GM23338 (cell line): ENCODE results near the gene ABCC3.
"Not testable (repeated sequence)": the region's sequence is repeated elsewhere in the genome, so short reads cannot be mapped to it uniquely, and the experiment has no call there.

Experiments used
- CREB1 ChIP-seq: fragments of 250-450 bp; sonication (Bioruptor Pico); IDR thresholded peaks from 2 replicates; pipeline ENCODE4 v1.5.0; 2020; ENCODE audit warnings: low read depth, mild to moderate bottlenecking, moderate library complexity
- EZH2 ChIP-seq: fragments of 200-600 bp; sonication (generic); IDR thresholded peaks from one replicate; pipeline ENCODE4 v1.8.0; 2017; ENCODE audit warnings: antibody characterized with exemption, mild to moderate bottlenecking, low read depth; ENCODE audit not compliant: unreplicated experiment
- EZH2phosphoT487 ChIP-seq: fragments of 200-600 bp; sonication (generic); IDR thresholded peaks from one replicate; pipeline ENCODE4 v1.8.1; 2018; ENCODE audit warnings: antibody characterized with exemption; ENCODE audit not compliant: unreplicated experiment
- JUNB ChIP-seq: IDR thresholded peaks from one replicate; pipeline ENCODE4 v1.6.1; 2016; ENCODE audit warnings: antibody characterized with exemption; ENCODE audit not compliant: unreplicated experiment
- POLR2AphosphoS5 ChIP-seq: IDR thresholded peaks from 2 replicates; pipeline ENCODE4 v1.6.1; 2016; ENCODE audit warnings: antibody characterized with exemption, low read depth
- TF ChIP-seq, protein P1 (sequence below), 2 experiments: fragments of 200-600 bp in 1 of 2; sonication (generic) in 1 of 2; conservative IDR thresholded peaks; 2 replicates each; pipeline versions ENCODE4 v1.5.1 to v1.6.1; 2016 to 2017; ENCODE audit warnings: antibody characterized with exemption in 2 of 2, low read depth in 2 of 2, mild to moderate bottlenecking in 2 of 2, moderate library complexity in 1 of 2
- TF ChIP-seq, protein P2 (sequence below): IDR thresholded peaks from one replicate; pipeline ENCODE4 v1.6.1; 2018; ENCODE audit warnings: antibody characterized with exemption; ENCODE audit not compliant: unreplicated experiment
- TF ChIP-seq, protein P3 (sequence below): IDR thresholded peaks from 2 replicates; pipeline ENCODE4 v1.6.1; 2016; ENCODE audit warnings: antibody characterized with exemption

DNA sequence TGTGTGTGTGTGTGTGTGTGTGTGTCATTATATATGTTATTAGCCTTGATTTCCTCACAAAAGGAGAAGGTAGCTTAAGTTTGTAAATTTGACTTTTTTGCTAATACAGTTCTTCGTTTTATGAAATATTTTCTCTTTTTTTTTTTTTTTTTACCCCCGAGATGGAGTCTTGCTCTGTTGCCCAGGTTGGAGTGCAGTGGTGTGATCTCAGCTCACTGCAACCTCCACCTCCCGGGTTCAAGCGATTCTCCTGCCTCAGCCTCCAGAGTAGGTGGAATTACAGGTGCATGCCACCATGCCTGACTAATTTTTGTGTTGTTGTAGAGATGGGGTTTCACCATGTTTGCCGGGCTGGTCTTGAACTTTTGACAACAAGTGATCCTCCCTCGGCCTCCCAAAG is 89.9 kb downstream of the ABCC3 start:
- TF ChIP-seq, protein P1, sequence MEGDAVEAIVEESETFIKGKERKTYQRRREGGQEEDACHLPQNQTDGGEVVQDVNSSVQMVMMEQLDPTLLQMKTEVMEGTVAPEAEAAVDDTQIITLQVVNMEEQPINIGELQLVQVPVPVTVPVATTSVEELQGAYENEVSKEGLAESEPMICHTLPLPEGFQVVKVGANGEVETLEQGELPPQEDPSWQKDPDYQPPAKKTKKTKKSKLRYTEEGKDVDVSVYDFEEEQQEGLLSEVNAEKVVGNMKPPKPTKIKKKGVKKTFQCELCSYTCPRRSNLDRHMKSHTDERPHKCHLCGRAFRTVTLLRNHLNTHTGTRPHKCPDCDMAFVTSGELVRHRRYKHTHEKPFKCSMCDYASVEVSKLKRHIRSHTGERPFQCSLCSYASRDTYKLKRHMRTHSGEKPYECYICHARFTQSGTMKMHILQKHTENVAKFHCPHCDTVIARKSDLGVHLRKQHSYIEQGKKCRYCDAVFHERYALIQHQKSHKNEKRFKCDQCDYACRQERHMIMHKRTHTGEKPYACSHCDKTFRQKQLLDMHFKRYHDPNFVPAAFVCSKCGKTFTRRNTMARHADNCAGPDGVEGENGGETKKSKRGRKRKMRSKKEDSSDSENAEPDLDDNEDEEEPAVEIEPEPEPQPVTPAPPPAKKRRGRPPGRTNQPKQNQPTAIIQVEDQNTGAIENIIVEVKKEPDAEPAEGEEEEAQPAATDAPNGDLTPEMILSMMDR (conservative IDR thresholded peaks at IDR 0.05; ENCODE audit: low read depth in 2 of 2) = not testable (repeated sequence)
- not testable (repeated sequence) for TF ChIP-seq JUNB, EZH2phosphoT487, POLR2AphosphoS5, EZH2, CREB1
- TF ChIP-seq, protein P2, sequence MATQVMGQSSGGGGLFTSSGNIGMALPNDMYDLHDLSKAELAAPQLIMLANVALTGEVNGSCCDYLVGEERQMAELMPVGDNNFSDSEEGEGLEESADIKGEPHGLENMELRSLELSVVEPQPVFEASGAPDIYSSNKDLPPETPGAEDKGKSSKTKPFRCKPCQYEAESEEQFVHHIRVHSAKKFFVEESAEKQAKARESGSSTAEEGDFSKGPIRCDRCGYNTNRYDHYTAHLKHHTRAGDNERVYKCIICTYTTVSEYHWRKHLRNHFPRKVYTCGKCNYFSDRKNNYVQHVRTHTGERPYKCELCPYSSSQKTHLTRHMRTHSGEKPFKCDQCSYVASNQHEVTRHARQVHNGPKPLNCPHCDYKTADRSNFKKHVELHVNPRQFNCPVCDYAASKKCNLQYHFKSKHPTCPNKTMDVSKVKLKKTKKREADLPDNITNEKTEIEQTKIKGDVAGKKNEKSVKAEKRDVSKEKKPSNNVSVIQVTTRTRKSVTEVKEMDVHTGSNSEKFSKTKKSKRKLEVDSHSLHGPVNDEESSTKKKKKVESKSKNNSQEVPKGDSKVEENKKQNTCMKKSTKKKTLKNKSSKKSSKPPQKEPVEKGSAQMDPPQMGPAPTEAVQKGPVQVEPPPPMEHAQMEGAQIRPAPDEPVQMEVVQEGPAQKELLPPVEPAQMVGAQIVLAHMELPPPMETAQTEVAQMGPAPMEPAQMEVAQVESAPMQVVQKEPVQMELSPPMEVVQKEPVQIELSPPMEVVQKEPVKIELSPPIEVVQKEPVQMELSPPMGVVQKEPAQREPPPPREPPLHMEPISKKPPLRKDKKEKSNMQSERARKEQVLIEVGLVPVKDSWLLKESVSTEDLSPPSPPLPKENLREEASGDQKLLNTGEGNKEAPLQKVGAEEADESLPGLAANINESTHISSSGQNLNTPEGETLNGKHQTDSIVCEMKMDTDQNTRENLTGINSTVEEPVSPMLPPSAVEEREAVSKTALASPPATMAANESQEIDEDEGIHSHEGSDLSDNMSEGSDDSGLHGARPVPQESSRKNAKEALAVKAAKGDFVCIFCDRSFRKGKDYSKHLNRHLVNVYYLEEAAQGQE = not testable (repeated sequence)
- TF ChIP-seq, protein P3, sequence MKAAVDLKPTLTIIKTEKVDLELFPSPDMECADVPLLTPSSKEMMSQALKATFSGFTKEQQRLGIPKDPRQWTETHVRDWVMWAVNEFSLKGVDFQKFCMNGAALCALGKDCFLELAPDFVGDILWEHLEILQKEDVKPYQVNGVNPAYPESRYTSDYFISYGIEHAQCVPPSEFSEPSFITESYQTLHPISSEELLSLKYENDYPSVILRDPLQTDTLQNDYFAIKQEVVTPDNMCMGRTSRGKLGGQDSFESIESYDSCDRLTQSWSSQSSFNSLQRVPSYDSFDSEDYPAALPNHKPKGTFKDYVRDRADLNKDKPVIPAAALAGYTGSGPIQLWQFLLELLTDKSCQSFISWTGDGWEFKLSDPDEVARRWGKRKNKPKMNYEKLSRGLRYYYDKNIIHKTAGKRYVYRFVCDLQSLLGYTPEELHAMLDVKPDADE = not testable (repeated sequence)
